Measurements from ENCODE around the gene EPRS1. TPM values are rescaled to one million over a fixed set of nuclear protein-coding genes. Genes with fewer than 3 reads are reported as not detected.

The EPRS1 gene
- total and polyA plus RNA-seq, 9 of the 15 experiments (the other 6 are each of a cell fraction or from before 2014, with no cell fraction given): 129 to 291 (median 248) TPM

DNA sequence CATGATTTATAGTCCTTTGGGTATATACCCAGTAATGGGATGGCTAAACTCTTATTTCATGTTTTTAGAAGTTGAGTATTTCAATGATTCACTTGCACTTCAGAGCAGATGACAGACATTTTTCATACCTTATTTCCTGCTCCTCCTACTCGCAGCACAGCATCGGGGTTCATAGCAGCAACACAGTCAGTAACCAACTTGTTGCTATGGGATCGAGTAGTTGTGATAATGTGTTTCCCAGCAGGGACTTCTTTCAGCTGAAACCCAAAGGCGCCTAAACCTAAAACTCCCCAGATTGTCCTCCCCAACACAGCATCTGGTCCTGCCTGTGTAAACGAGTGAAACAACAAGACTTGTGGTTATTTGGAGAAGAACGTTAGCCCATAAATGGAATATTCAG is 16.3 kb upstream of the EPRS1 start:
- H2AFZ ChIP-seq (ENCODE audit: low read depth, low read length): no peak overlapping the region
- ChIA-PET POLR2A (no interaction called here), CTCF (ENCODE audit: low intra/inter-chr PET ratio) (no interaction called here)
- H4K20me1 ChIP-seq (replicated peaks; ENCODE audit: control insufficient read depth, insufficient read depth, low read length): no peaks in the 10 kb centered on the region
- no peaks in the 10 kb centered on the region for H3K27me3 ChIP-seq (ENCODE audit: control insufficient read depth in 2 of 2, insufficient read depth in 2 of 2, low read length in 2 of 2)
- H3K36me3 ChIP-seq (ENCODE audit: control insufficient read depth, insufficient read depth, low read length): peaks cover 54% of the 10 kb centered on the region
- ATAC-seq (no peak), FAIRE-seq (no peak), DNase-seq (ENCODE audit: extremely low read depth in 1 of 4, low spot score in 3 of 4) (no peak)
- no peak overlapping the region for H3K4me3 ChIP-seq
- TF ChIP-seq RBM25 (IDR thresholded peaks at IDR 0.05; ENCODE audit: low read depth, low read length, severe bottlenecking) (no peak), ZFP36 (IDR thresholded peaks at IDR 0.05; ENCODE audit: low read depth, low read length, partially characterized antibody) (no peak), RFX1 (IDR thresholded peaks at IDR 0.05) (peak; percentile 20; the same call in 1 of the 2 replicates), SUPT5H (IDR thresholded peaks at IDR 0.05) (no peak), NRF1 (conservative IDR thresholded peaks at IDR 0.05 in 1 of 2, IDR thresholded peaks at IDR 0.05 in 1 of 2) (no peak), ZNF512 (tag; IDR thresholded peaks at IDR 0.05) (no peak), HNRNPH1 (optimal IDR thresholded peaks at IDR 0.05; ENCODE audit: low read depth, low read length) (no peak), ZNF146 (CRISPR knock-in tag; IDR thresholded peaks at IDR 0.05; ENCODE audit: unreplicated experiment) (peak; percentile 17)
- TF ChIP-seq, protein P1, sequence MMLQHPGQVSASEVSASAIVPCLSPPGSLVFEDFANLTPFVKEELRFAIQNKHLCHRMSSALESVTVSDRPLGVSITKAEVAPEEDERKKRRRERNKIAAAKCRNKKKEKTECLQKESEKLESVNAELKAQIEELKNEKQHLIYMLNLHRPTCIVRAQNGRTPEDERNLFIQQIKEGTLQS (IDR thresholded peaks at IDR 0.05): no peak
- TF ChIP-seq, protein P1 (CRISPR knock-in tag; conservative IDR thresholded peaks at IDR 0.05): no peak
- no peak overlapping the region for H3K4me2 ChIP-seq (ENCODE audit: insufficient read depth, low read length)
- WGBS (ENCODE audit: insufficient coverage, low coverage, missing lambda C conversion rate): 93% methylated on average over 6 of the region's 6 CpGs
- no peaks in the 10 kb centered on the region for H3K4me1 ChIP-seq (replicated peaks in 1 of 2; ENCODE audit: control insufficient read depth in 2 of 2, insufficient read depth in 2 of 2, low read length in 2 of 2)
- no peak overlapping the region for H3K9ac ChIP-seq (ENCODE audit: insufficient read depth in 1 of 2, low read depth in 2 of 2, low read length in 2 of 2)
- no peak overlapping the region for H3K27ac ChIP-seq (ENCODE audit: extremely low read depth, low read depth, low read length)
- H3K9me1 ChIP-seq (ENCODE audit: control insufficient read depth, insufficient read depth, low read length): no peaks in the 10 kb centered on the region
- H3K79me2 ChIP-seq (ENCODE audit: control insufficient read depth, insufficient read depth, low read length): no peaks in the 10 kb centered on the region
- in situ Hi-C loops (cut with MboI): no loop called here
- no peaks in the 10 kb centered on the region for H3K9me3 ChIP-seq (replicated peaks; ENCODE audit: control insufficient read depth, insufficient read depth, low read depth, low read length)
- BruUV-seq (replicated peaks): no TSS peak
- intact Hi-C loops (cut with micrococcal nuclease): no loop called here
